Islet of Langerhans (tissue), 1 donor: Measurements from ENCODE around the gene DLG1.

ENCODE experiments used
- FAIRE-seq: peaks from one replicate; lab custom pipeline; 2011; peaks lifted over from hg19 to GRCh38; lab: Jason Lieb, UNC

Gene DLG1

GRCh38 chr3:197298341-197298944 lies at the start of gene DLG1:
DLG1 (minus strand) TSS chr3:197298612; CDS start chr3:197297204, 1,408 bp downstream.
- no peak for FAIRE-seq

DNA sequence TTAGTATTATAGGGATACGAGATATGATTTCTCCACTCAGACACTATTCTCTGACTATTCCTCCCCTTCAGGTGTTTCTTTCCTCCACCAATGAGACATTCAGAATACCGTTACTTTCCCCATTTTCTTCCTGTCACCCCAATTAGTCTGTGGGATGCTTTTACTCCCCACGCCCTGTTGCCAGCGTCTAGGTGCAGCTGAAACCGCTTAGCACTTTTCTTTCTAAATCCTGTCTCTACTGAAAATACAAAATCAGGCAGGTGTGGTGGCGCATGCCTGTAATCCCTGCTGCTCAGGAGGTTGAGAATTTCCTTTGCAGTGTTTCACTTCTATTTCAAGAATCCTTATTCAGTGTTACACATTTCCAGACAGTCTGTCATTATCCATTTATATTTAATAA lies 49.6 kb upstream of the DLG1 start:
- FAIRE-seq, result no peak

DNA sequence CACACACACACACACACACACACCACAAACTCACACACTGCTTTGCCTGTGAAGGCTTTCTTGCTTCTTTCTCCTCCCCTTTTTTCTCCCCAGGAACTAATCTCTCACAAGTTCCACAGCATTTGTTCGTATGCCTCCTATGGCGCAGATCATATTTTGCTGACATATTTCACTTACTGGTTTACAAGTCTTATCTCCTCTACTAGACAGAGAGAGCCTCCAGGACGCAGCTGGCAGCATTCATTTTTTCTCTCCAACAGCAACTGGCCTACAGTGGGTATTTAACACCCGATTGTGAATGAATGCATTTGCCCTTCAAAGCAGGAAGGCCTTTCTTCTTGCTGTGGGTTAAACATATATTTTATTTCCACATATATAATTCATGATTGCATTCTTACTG lies 47.0 kb upstream of the DLG1 start:
- FAIRE-seq, result no peak

GRCh38 chr3:197344582-197345318 lies 46.3 kb upstream of the DLG1 start:
- FAIRE-seq, result no peak

- FAIRE-seq, result no peak
Observed at GRCh38 chr3:197343656-197344408, 45.4 kb upstream of the DLG1 start.

GRCh38 chr3:197343111-197343510 lies 44.7 kb upstream of the DLG1 start:
- no peak for FAIRE-seq

- FAIRE-seq, result no peak
Observed at GRCh38 chr3:197340521-197340871, 42.1 kb upstream of the DLG1 start.

DNA sequence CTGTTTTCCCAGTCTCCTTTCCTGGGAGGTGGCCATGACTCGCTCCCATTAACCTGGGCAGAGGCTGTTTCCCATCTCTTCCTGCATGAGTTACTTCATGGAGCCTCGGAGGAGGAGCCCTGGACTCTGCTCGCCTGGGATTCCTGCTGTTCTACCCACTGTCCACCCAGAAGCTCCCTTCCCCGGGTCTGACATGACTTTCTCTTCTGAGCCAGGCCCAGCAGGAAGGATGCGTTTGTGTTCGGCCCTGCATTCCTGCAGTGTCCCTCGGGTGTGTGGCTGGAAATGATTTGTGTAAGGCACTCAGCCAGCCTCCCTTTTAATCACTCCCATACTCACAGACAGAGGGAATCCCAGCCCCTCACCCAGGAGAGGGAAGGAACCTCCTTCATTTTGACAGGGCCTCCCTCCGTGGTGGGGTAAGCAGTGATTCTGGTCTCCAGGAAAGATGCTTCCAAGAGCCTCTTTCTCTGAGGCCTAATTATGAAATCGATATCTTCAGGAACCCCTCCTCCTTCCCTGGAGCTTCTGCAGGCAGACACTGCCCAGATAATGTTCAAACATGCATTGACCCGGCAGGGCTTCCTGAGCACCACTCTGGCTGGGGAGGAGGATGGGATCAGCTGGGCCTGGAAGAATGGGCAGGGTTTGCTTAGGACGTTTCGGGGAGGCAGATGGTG lies 41.6 kb upstream of the DLG1 start:
- FAIRE-seq, result no peak

- no peak for FAIRE-seq
Observed at GRCh38 chr3:197338586-197338985, 40.2 kb upstream of the DLG1 start.

GRCh38 chr3:197337656-197338055 lies 39.2 kb upstream of the DLG1 start:
- FAIRE-seq, result no peak

GRCh38 chr3:197337214-197337613 lies 38.8 kb upstream of the DLG1 start:
- FAIRE-seq, result no peak

- no peak for FAIRE-seq
Observed at GRCh38 chr3:197336348-197336747, 37.9 kb upstream of the DLG1 start.

DNA sequence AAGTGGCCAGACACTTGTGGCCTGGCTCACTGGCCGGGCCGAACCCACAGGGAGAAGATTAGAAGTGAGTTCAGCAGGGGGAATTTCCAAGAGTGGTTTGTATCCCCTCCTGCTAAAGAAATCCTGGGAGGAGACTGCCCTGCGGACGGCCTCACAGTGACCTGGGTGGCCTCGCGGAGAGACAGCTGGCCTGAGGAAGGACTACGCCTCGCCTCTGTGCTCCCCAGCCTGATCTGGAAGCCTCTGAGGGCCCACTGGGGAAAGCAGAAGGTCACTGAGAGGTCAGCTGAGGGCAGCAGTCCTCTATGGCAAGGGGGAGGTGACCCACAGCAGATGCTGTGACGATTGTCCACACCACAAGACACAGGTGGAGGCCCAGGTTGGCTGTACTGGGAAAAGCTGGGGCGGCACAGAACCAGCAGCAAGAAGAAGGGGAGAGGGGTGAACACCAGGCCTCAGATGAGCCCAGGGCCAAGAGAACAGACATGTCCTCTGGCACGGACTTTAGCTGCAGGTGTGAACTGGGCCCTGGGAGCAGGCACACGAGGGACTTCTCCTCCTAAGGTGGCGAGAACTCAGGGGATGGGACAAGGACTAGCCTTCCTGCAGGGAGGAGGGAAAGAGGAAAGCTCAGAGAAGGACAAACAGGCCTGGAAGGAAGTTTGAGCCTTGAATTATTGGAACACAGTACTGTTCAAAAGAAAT lies 37.2 kb upstream of the DLG1 start:
- no peak for FAIRE-seq

DNA sequence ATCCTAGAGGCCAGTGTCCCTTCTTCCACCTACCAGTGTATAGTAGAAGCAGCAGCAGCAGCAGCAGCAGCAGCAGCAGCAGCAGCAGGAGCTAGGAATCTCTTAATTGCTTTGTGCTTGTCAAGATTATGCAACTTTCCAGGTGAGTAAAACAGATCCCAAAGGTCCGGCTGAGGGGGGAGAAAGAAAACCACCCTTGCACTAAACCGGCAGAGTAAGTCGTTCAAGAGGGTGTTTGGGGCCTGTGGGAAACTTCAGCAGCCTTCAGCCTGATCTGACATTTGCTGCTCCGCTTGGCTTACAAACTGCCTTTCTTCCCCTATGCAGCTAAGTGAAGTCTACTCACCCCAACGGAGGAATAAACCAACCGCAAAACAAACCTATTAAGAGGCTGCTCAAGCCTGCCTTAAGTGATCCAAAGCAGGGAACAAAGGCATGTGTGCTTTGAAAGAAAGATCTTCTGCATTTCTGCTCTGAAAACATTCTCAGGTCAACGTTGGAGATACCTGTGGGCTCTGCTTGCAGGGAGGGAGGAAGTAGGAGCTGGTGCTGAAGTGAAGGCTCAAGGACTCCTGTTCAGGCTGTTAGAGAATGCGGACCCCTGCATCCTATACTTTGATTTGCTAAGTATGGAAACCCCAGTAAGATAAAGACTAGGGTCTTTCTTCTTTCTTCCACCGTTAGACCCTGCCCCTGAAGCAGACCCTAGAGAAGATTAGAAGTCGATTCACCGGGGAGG lies 35.7 kb upstream of the DLG1 start:
- FAIRE-seq, result no peak

DNA sequence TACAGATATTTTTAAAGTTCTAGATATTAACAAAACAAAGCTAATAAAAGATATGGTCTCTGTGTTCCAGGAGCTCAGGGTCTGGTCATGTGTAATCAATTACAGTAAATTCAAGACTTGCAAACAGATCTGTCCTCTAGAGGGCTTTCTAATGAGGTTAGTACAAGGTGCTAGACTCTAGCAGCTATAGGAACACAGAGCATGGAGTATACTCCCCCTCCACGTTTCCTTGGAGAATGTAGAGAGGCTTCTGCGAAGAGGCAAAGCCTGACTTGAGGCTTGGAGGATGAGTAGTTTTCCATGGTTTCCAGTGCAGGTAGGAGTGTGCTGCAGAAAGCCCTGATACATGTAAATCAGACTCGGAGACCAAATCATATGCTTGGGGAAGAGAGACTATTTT lies 32.7 kb upstream of the DLG1 start:
- FAIRE-seq, result no peak

GRCh38 chr3:197329382-197329781 lies 31.0 kb upstream of the DLG1 start:
- no peak for FAIRE-seq

DNA sequence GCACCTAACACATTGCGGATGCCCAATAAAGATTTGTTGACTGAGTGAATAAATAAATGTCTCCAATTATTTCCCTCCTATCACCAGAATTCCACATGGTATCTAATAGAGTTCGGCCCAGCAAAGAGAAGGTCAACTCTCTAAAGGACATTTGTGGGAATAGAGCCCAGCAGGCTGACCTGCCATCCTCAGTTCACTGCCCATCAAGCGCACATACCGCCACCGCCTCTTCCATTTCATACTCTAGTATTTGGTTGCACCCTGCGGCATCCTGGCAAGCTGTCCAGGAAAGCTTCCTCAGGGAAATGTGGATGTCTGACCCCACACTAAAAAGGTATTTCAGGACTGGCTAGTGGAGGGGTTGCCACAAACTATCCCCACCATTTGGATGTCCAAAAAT lies 29.8 kb upstream of the DLG1 start:
- no peak for FAIRE-seq

- no peak for FAIRE-seq
Observed at GRCh38 chr3:197327701-197328100, 29.3 kb upstream of the DLG1 start.

DNA sequence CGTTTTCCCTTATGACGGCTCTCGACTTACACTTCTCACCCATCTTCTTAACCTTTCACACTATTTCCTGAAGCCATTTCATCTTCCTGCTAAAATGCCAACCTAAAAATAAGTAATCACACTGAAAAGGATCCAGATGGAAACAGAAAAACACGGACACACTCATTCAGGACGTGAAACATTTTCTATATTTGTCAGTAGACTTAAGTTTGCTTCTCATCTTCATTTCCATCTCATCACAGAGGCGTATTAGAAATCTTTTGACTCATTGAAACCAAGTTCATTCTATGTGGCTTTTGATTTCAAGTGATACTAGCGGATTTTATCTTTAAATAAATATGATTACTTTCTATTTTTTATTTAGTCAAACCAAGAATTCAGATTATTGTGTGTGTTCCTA lies 27.4 kb upstream of the DLG1 start:
- no peak for FAIRE-seq

GRCh38 chr3:197322149-197322548 lies 23.7 kb upstream of the DLG1 start:
- FAIRE-seq, result no peak

DNA sequence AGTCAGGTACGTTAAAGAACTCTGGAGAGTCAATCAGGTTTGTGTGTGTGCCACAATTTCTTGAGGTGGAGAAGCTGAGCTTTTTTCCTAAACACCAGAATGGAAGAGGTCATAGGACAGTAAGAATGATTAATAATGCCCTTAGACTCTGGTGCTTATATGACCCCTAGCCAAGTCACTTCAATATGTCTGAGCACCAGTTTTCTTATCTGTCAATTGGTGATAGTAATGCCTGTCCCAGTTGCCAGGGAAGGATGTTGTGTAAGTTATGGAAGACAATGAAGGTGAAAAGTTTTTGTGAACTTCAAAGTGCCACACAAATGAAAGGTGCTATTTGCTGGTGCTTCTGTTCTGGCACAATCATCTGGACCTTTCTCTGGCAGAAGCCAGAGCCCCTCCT lies 22.2 kb upstream of the DLG1 start:
- no peak for FAIRE-seq
